BE2C (cell line): ENCODE data around the gene OPN4.
"Not testable (repeated sequence)": the region's sequence is repeated elsewhere in the genome, so short reads cannot be mapped to it uniquely, and the experiment has no call there.

Experiments
- DNase-seq: peaks from one replicate; pipeline ENCODE4 v3.0.0-alpha.2; 2020
- H3K27me3 ChIP-seq: fragments of 250-450 bp; sonication (Bioruptor Pico); 2 replicates; pipeline ENCODE4 v1.5.1; 2020; ENCODE audit warnings: mild to moderate bottlenecking
- H3K36me3 ChIP-seq: fragments of 250-450 bp; sonication (Bioruptor Pico); 2 replicates; pipeline ENCODE4 v1.5.1; 2020; ENCODE audit warnings: mild to moderate bottlenecking
- H3K4me1 ChIP-seq: fragments of 250-450 bp; sonication (Bioruptor Pico); 2 replicates; pipeline ENCODE4 v1.5.1; 2020
- H3K4me3 ChIP-seq: 2 replicates; pipeline ENCODE4 v1.5.1; 2011; ENCODE audit warnings: low read depth, low read length
- H3K9me3 ChIP-seq: fragments of 250-450 bp; sonication (Bioruptor Pico); 2 replicates; pipeline ENCODE4 v1.5.1; 2020
- TF ChIP-seq, protein P1 (sequence below): IDR thresholded peaks from 2 replicates; pipeline ENCODE4 v1.5.1; 2012; ENCODE audit warnings: mild to moderate bottlenecking, low read depth, low read length

The OPN4 gene

DNA sequence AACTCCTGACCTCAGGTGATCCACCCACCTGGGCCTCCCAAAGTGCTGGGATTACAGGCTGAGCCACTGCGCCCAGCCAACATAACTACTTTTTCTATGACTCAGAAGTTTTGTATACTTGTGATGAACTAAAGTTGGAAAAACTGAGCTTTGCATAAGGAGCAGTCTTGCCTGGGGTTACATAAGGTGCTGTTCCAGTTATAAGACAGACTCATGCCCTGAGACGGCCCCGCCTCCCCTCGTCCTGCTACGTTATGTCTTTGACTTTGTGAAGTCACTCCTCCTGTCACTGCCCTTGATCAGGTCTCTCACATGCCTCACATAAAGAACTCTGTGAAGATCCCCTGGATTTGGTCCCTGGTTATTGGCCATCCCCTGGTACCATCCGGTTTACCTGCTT is 40.4 kb upstream of the OPN4 start:
- Histone ChIP-seq H3K36me3 (no peaks in the 10 kb centered on the region), H3K4me1 (no peaks in the 10 kb centered on the region), H3K27me3 (no peaks in the 10 kb centered on the region), H3K4me3 (no peak overlapping the region), H3K9me3 (no peaks in the 10 kb centered on the region)
- TF ChIP-seq, protein P1, sequence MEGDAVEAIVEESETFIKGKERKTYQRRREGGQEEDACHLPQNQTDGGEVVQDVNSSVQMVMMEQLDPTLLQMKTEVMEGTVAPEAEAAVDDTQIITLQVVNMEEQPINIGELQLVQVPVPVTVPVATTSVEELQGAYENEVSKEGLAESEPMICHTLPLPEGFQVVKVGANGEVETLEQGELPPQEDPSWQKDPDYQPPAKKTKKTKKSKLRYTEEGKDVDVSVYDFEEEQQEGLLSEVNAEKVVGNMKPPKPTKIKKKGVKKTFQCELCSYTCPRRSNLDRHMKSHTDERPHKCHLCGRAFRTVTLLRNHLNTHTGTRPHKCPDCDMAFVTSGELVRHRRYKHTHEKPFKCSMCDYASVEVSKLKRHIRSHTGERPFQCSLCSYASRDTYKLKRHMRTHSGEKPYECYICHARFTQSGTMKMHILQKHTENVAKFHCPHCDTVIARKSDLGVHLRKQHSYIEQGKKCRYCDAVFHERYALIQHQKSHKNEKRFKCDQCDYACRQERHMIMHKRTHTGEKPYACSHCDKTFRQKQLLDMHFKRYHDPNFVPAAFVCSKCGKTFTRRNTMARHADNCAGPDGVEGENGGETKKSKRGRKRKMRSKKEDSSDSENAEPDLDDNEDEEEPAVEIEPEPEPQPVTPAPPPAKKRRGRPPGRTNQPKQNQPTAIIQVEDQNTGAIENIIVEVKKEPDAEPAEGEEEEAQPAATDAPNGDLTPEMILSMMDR: no peak
- no peak for DNase-seq

DNA sequence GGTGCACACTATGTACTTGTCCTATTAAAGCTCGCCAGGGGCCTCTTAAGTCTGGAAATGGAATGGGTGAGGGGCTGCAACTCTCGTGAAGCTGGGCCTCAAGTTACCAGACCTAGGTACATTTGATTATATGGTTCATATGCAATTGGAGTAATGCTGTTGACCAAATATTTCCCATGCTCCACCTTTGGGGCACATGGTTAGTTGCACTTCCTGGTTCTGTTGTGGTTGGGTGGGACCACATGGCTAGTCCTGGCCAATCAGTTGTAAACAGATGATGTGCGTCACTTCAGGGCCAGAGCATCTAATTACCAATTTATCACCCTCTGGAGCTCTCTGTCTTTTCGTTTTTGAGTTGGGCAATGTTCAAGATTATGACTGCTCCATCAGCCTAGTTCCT is 39.5 kb upstream of the OPN4 start:
- no peaks in the 10 kb centered on the region for H3K36me3 ChIP-seq
- DNase-seq: no peak
- no peaks in the 10 kb centered on the region for H3K27me3 ChIP-seq
- H3K4me1 ChIP-seq: no peaks in the 10 kb centered on the region
- TF ChIP-seq, protein P1: no peak
- H3K4me3 ChIP-seq: no peak overlapping the region
- no peaks in the 10 kb centered on the region for H3K9me3 ChIP-seq

DNA sequence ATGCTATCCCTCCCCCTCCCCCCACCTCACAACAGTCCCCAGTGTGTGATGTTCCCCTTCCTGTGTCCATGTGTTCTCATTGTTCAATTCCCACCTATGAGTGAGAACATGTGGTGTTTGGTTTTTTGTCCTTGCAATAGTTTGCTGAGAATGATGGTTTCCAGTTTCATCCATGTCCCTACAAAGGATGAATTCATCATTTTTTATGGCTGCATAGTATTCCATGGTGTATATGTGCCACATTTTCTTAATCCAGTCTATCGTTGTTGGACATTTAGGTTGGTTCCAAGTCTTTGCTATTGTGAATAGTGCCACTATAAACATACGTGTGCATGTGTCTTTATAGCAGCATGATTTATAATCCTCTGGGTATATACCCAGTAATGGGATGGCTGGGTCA is 37.1 kb upstream of the OPN4 start:
- H3K27me3 ChIP-seq, H3K4me3 ChIP-seq, H3K9me3 ChIP-seq: not testable (repeated sequence)

DNA sequence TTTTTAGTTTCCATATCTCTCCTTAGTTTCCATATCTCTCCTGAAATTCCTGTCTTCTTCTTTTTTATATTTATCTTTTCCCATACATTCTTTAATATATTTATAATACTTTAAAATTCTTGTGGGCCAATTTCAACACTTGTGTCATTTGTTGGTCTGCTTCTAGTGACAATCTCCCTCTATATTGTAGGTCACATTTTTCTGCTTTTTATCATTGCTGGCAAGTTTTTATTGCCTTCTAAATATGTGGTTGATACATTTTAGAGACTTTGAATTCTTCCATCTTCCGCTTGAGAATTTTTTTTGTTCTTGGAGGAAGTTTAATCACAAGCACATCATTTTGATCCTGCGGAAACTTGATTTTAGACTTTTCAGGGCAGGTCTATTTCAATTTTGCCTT is 26.0 kb upstream of the OPN4 start:
- DNase-seq: no peak
- Histone ChIP-seq H3K9me3 (no peaks in the 10 kb centered on the region), H3K27me3 (no peaks in the 10 kb centered on the region), H3K4me3 (no peak overlapping the region), H3K36me3 (no peaks in the 10 kb centered on the region), H3K4me1 (no peaks in the 10 kb centered on the region)
- TF ChIP-seq, protein P1: no peak

More for the DNA sequence above, 37.1 kb upstream of the OPN4 start:
- not testable (repeated sequence) for H3K36me3 ChIP-seq, DNase-seq, H3K4me1 ChIP-seq

DNA sequence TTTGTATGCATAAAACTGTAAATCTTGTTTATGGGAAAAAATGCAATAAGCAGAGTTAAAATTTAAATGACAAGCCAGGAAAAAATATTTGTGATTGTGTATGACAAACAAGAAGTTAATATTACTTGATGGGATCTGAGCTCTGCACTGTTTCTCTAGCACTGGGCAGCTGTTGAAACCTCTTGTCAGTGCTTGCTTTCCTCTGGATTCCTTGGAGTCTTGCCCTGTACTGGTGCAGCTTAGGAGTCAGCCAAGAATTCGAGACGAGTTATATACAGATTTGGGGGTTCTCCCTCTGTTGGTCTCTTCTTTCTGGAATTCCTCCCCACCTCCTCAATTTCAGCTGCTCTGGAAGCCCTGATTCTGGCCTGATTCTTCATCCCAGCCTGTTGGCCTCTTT is 24.3 kb upstream of the OPN4 start:
- TF ChIP-seq, protein P1: no peak
- Histone ChIP-seq H3K36me3 (no peaks in the 10 kb centered on the region), H3K27me3 (no peaks in the 10 kb centered on the region), H3K4me3 (no peak overlapping the region), H3K4me1 (no peaks in the 10 kb centered on the region), H3K9me3 (no peaks in the 10 kb centered on the region)
- no peak for DNase-seq

DNA sequence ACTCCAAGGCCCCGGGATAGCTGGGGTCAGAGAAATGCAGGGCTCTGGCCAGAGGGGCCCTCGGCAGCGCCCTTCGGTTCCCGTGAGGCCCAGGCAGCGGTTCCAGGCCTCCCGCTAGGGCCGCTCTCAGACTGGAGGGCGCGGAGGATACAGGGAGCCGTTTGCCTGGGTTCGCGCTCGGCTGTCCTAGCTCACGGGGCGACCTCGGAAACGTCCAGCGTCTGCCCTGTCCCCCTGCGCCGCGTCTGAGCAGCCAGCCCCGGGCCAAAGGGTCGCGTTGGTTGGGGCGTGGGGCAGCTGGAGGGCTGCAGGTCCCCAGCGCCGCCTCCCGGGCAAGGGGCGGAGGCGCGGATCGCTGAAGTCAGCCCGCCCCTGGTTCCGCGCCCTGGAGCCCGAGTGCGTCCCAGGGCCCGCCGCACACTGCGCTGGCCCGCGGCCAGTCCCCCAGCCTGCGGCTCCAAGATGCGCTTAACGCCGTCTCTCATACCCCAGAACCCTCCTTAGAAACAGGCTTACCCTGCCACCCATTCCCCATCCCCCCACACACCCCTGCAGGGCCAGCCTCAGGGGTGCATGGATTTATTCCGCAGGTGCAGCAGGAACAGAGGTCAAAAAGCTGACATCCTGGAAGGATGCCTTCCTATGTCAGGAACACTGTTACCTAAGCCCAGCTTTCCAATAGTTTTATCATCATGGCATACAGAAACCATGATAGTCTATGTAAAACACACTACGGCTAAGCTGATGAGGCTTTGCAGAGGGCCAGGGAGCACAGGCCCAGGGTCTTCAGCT is 22.1 kb upstream of the OPN4 start:
- TF ChIP-seq, protein P1: no peak
- no peak overlapping the region for H3K4me3 ChIP-seq
- no peaks in the 10 kb centered on the region for H3K27me3 ChIP-seq
- H3K36me3 ChIP-seq: no peaks in the 10 kb centered on the region
- DNase-seq: no peak
- H3K4me1 ChIP-seq: no peaks in the 10 kb centered on the region
- no peaks in the 10 kb centered on the region for H3K9me3 ChIP-seq
